Stimulated activated CD4-positive, alpha-beta T cell treated with anti-CD3 and anti-CD28 coated beads, Interleukin-2, amount 100 ng/mL, for 4 hours (primary cell): ENCODE results near the gene PLD5.
"Not testable (repeated sequence)": the region's sequence is repeated elsewhere in the genome, so short reads cannot be mapped to it uniquely, and the experiment has no call there.

Source experiments
- DNase-seq: peaks from one replicate; pipeline ENCODE4 v3.0.0-alpha.2; 2020; ENCODE audit warnings: low read depth

The PLD5 gene

DNA sequence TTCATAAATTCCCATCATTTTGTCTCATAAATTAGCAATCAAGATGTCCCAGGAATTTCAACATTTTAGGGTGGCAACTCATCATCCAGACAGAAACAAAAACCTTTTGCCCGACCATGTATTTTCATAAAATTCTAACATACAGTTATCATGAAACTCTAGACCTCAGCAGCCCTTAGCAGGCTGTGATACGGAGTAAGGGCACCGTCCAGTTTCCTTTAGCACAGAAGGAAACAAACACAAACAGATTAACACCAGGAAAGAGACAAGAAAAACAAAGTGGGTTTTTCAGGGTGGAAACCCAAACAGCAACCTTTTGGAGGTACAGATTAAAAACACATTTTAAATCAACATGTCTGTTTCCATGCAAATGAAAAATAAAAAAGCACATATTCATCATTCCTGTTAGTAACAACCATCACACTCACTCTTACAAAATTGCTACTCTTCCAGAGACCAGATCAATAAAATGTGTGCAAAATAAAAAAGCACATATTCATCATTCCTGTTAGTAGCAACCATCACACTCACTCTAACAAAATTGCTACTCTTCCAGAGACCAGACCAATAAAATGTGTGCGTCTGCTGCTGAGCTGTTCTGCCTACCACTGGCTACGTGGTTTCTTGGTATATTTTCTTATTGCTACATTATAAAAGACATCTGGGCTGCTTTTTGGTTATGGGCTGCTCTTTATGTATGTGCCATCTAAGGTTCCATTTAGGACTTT is 241.6 kb downstream of the PLD5 start:
- DNase-seq, result not testable (repeated sequence)

GRCh38 chr1:242278406-242278805 is 246.1 kb downstream of the PLD5 start:
- not testable (repeated sequence) for DNase-seq

GRCh38 chr1:242276769-242277168 is 247.7 kb downstream of the PLD5 start:
- not testable (repeated sequence) for DNase-seq

DNA sequence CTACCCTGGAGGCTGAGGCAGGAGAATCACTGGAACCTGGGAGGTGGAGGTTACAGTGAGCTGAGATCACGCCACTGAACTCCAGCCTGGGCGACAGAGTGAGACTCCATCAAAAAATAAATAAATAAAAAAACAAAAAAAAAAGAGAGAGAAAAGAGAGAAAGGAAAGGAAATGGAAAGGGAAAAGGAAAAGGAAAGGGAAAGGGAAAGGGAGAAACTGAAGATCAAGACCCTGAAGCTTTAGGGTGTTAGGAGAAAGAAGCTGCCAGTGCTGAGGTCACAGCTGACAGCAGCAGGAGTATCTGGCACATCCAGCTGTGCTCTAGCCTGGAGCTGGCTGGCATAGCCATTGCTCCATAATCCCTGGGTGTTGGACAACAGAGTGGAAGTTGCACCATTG is 257.5 kb downstream of the PLD5 start:
- not testable (repeated sequence) for DNase-seq

DNA sequence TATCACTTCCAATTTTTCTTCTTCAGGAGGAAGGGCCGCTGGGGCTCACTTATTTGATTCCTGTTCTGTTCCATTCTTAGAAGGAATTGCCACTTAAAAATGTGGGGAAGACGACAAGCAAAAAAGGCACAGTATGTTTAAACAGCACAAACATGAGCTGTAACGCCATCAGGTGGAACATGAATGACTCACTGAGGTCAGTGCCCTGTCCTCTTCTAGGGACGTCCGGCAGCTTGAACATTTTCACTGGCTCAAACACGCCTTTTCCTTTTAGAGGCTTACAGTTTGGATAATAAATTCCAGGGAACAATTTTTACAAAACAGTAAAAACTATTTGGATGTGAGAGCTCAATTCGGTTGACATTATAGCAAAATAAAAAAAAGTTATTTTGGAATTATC is 260.1 kb downstream of the PLD5 start:
- not testable (repeated sequence) for DNase-seq

DNA sequence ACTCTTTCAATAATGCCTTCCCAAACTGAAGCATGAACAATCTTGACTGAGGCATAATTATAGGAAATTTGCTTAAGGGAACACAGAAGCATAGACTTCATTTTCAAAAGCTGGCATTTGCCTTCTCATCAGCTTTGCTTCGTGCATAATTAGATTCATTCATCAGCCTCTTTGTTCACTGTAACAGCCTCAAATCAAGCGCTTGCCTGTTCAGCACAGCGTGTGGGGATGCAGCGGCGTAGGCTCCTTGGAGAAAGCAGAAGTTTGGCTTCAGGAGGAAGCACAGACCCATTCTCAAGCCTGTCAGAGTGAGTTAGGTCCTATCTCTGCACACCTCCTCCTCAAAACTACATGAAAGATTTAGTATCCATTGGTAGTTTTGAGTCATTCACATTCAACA is 279.2 kb downstream of the PLD5 start:
- no peak for DNase-seq

- DNase-seq, result no peak
These were observed 281.0 kb downstream of the PLD5 start for GRCh38 chr1:242243472-242243871.

- DNase-seq, result no peak
These were observed 281.5 kb downstream of the PLD5 start for GRCh38 chr1:242242983-242243382.

- DNase-seq, result no peak
These were observed 282.6 kb downstream of the PLD5 start for GRCh38 chr1:242241936-242242335.

DNA sequence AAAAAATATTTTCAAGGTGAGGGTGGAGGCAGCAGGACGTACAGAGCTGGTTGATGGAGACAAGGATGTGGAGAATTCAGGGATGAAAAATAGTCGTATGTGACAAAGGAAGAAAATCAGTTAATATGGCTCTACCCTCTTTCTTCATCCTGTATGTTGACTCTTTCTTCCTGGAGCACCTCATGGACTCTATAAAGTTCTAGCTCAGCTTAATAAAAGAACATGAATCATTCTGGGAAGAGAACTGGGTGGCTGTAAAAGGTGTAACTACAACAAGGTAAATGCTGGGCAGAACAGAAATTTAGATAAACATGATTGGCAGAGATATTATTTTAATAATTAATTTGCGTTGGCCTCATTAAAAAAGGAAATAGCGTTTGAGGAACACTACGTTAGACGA is 283.8 kb downstream of the PLD5 start:
- DNase-seq, result no peak

DNA sequence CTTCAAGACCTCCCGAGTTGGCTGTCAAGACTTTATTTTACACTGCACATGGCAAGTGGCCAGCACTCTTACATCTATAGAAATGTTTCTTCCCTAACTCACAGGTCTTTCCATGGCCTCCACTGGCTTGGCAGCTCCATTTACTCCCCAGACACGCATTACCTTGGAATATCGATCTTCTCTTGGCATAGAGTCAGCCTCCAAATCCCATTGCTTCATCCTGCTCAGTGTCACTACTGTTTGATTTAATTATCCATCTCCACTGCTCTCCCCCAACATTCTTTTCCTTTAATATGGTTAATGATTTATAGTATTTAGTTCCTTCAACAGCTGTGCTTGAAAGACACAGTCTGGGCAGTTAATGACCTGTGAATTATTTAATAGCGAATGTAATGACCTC is 284.4 kb downstream of the PLD5 start:
- no peak for DNase-seq

- no peak for DNase-seq
These were observed 285.1 kb downstream of the PLD5 start for GRCh38 chr1:242239398-242239797.

- no peak for DNase-seq
These were observed 287.4 kb downstream of the PLD5 start for GRCh38 chr1:242237051-242237450.

DNA sequence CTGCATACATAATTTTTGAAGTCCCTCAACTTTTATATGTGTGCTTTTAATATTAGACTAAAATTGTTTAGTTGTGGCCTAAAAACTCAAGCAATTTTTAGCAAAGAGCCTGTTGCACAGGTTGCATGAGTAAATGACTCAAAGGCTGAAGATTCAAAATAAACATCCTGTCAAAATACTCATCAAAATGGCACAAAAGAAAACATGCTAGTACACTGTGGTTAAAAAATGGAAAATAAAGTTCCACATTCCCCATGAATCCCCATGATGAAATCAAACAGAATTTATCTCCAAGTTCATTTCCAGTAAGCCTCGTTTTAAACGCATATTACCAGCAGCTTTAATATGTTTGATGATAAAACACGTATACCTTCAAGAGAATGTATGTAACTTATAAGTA is 295.5 kb downstream of the PLD5 start:
- no peak for DNase-seq

- DNase-seq, result no peak
These were observed 298.5 kb downstream of the PLD5 start for GRCh38 chr1:242225767-242226573.

- DNase-seq, result not testable (repeated sequence)
These were observed 299.4 kb downstream of the PLD5 start for GRCh38 chr1:242224878-242225766.

- DNase-seq, result no peak
These were observed 300.0 kb downstream of the PLD5 start for GRCh38 chr1:242224461-242224860.

DNA sequence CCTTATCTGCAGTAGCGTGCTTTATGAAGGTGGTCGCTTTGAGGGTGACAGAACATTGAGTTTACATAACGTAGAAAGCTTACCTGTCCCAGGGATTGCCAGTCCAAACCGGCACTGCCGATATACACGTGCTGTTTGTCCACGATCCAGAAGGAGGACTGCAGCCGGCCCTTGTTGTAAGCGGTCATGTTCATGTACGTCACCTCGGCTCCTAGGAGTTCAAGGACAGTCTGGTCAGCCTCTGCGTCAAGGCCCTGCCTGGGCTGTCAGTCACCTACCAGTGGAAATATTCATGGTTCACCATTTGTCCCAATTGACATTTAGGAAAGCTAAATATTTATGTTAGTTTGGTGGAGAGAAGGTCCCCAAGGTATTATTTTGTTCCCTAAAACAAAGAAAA is 304.6 kb downstream of the PLD5 start:
- no peak for DNase-seq

- no peak for DNase-seq
These were observed 305.1 kb downstream of the PLD5 start for GRCh38 chr1:242219298-242219901.

GRCh38 chr1:242216368-242216767 is 308.1 kb downstream of the PLD5 start:
- no peak for DNase-seq

DNA sequence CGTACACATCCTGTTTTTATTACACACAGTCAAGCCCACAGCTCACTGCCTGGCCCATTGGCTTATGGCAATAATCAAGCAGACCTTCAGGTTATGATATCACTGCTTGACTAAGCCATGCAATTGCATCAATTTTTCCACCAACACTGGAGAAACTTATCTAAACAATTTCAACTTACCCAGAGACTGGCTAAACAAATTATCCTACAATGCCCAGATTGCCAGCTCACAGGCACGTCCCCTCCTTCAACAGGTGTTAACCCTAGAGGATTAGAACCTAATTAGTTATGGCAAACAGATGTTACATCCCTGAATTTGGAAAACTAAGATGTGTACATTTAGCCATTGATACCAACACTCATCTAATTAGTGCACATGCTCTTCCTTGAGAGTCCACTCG is 310.0 kb downstream of the PLD5 start:
- DNase-seq, result not testable (repeated sequence)

GRCh38 chr1:242212961-242213360 is 311.5 kb downstream of the PLD5 start:
- not testable (repeated sequence) for DNase-seq
